Stimulated activated CD4-positive, alpha-beta T cell treated with anti-CD3 and anti-CD28 coated beads, Interleukin-15, amount 100 ng/mL, for 1 hour (primary cell): ENCODE measurements around the gene CRACR2A.

Experiments
- DNase-seq, 2 donors: peaks; one replicate each; pipeline ENCODE4 v3.0.0-alpha.2; 2020; ENCODE audit warnings: low read depth in 1 of 2, low spot score in 1 of 2

CRACR2A gene

GRCh38 chr12:3726456-3726855 lies 26.5 kb downstream of the CRACR2A start:
- no peak for DNase-seq

- DNase-seq, result no peak
Measured at GRCh38 chr12:3725388-3726115, 27.4 kb downstream of the CRACR2A start.

- DNase-seq, result no peak
Measured at GRCh38 chr12:3723916-3724805, 28.7 kb downstream of the CRACR2A start.

- DNase-seq, result no peak
Measured at GRCh38 chr12:3722368-3722767, 30.5 kb downstream of the CRACR2A start.

GRCh38 chr12:3720772-3721171 lies 32.1 kb downstream of the CRACR2A start:
- DNase-seq, result no peak

GRCh38 chr12:3718100-3718499 lies 34.8 kb downstream of the CRACR2A start:
- no peak for DNase-seq

- DNase-seq, result no peak
Measured at GRCh38 chr12:3717283-3717898, 35.5 kb downstream of the CRACR2A start.

GRCh38 chr12:3715999-3716398 lies 36.9 kb downstream of the CRACR2A start:
- DNase-seq, result no peak

- DNase-seq, result no peak
Measured at GRCh38 chr12:3713947-3714346, 39.0 kb downstream of the CRACR2A start.

- DNase-seq, result no peak
Measured at GRCh38 chr12:3713483-3713882, 39.4 kb downstream of the CRACR2A start.

GRCh38 chr12:3712209-3712992 lies 40.5 kb downstream of the CRACR2A start:
- DNase-seq, result no peak

- no peak for DNase-seq
Measured at GRCh38 chr12:3705354-3705675, 47.6 kb downstream of the CRACR2A start.

GRCh38 chr12:3704512-3705353 lies 48.2 kb downstream of the CRACR2A start:
- no peak for DNase-seq

GRCh38 chr12:3700861-3701260 lies 52.0 kb downstream of the CRACR2A start:
- DNase-seq, result no peak

- DNase-seq, result no peak
Measured at GRCh38 chr12:3698218-3698974, 54.5 kb downstream of the CRACR2A start.

- DNase-seq, result no peak
Measured at GRCh38 chr12:3697311-3697870, 55.5 kb downstream of the CRACR2A start.

GRCh38 chr12:3694673-3695072 lies 58.2 kb downstream of the CRACR2A start:
- DNase-seq, result no peak

- no peak for DNase-seq
Measured at GRCh38 chr12:3692616-3693365, 60.1 kb downstream of the CRACR2A start.

- no peak for DNase-seq
Measured at GRCh38 chr12:3686463-3686862, 66.4 kb downstream of the CRACR2A start.
